NCI-H1436 (cell line): ENCODE data around the gene KIF3A.

Experiments used
- DNase-seq: peaks from one replicate; lab custom pipeline; 2025; lab: John Stamatoyannopoulos, UW

Gene KIF3A

GRCh38 chr5:132753135-132753987 lies 16.0 kb upstream of the KIF3A start:
- no peak for DNase-seq

- no peak for DNase-seq
These were observed 15.3 kb upstream of the KIF3A start for GRCh38 chr5:132752581-132753125.

GRCh38 chr5:132751971-132752580 lies 14.7 kb upstream of the KIF3A start:
- DNase-seq, result no peak

- no peak for DNase-seq
These were observed 14.1 kb upstream of the KIF3A start for GRCh38 chr5:132751444-132751843.

DNA sequence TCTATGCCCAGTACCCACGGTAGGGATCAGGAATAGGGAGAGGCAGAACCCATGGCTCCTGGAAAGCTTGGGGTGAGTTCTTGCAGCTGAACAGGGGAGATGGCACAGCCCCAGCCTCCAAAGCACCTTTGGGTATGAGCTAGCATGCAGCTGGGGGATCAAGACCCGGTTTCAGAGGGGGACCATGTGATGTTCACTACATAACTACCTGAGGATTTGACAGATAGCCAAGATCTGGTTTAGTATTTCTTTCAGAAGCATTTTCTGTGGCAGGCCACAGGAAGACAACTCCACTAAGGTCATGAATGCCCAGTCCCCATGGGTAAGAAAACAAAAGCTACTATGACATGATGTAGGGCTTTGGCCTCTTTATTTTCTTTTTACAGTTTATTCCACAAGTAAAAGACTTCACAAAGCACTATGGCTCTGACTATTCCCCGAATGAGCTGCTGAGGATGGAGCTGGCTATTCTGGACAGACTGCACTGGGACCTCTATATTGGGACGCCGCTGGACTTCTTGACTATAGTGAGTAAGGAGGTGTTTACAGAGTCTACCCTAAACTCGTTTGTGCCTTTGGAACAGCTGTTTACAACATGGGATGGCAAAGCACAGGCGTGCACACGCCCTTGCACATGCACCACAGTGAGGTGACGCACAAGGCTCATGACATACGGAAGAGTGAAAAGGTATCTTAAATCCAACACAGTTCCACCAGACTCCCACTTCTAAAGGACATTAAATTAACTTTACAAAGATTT lies 13.3 kb upstream of the KIF3A start:
- no peak for DNase-seq

DNA sequence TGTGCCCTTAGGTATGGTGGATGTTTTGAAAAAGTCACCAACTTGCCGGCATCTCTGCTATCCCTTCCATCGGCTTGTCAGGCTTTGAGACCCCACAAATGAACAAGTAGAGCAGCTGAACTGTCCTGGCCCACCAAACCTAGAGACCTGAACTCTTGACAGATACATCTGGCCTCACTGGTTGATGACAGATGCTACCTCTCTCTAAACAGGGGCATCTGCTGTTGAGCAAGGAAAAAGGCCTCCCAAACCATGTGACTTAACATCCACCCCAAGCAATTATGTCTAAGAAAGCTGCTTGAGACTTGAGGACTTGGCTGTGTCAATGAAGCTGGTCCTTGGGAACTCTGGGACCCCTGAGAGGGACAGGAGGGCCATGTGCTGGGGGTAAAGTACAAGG lies 12.2 kb upstream of the KIF3A start:
- DNase-seq, result no peak

GRCh38 chr5:132748522-132749000 lies 11.2 kb upstream of the KIF3A start:
- DNase-seq, result no peak

GRCh38 chr5:132747616-132748440 lies 10.5 kb upstream of the KIF3A start:
- DNase-seq, result no peak

- DNase-seq, result no peak
These were observed 9.7 kb upstream of the KIF3A start, which contains the start of gene CCNI2 for GRCh38 chr5:132746954-132747615. CCNI2 (plus strand) TSS chr5:132747426; CDS start chr5:132747496, 70 bp downstream.

DNA sequence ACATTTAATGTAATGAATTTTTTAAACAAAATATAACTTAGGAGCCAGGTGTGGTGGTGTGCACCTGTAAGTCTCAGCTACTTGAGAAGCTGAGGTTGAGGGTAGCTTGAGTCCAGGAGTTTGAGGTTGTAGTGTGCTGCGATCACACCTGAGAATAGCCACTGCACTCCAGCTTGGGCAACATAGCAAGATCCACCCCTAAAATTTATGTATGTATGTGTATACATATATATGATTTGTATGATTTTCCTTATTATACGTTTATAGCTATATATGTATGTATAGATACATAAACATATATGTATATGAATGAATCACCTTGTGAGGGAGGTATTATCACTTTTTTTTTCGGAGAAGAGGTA lies 9.2 kb upstream of the KIF3A start:
- DNase-seq, result no peak

- no peak for DNase-seq
These were observed 7.3 kb upstream of the KIF3A start for GRCh38 chr5:132744659-132745058.

DNA sequence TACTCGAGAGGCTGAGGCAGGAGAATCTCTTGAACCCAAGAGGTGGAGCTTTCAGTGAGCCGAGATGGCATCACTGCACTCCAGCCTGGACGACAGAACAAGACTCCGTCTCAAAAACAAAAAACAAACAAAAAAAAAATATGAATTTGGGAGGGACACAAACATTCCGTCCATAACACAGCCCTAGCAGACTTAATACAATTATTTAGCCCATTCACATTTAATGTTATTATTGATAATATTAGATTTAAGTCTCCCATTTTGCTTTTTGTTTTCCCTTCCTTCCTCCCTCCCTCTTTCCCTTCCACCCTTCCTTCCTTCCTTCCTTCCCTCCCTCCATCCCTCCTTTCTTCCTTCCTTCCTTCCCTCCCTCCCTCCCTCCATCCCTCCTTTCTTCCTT lies 5.3 kb upstream of the KIF3A start:
- DNase-seq, result no peak

DNA sequence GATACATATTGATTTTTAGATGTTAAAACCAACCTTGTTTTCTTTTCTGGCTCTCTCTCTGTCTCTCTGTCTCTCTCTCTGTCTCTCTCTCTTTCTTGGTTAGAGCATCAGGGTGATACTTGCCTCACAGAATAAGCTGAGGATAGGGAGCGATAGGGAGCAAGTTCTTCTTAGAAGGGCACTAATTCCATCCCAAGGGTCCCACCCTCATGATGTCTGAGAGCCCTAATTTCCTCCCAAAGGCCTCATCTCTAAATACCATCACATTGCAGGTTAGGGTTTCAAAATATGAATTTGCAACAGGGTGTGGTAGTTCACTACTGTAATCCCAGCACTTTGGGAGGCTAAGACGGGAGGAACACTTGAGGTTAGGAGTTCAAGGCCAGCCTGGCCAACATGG lies 4.8 kb upstream of the KIF3A start:
- no peak for DNase-seq

DNA sequence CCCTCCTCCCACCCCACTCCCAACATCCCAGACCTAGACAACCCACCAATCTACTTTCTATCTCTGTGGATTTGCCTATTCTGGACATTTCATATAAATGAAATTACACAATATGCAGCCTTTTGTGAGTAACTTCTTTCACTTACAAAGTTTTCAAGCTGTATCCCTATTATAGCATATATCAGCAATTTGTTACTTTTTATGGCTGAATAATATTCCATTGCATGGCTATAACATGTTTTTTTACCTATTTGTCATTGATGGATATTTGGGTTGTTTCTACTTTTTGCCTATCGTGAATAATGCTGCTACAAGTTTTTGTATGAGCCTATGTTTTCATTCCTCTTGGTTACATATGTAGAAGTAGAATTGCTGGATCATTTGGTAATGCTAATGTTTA lies 1.9 kb upstream of the KIF3A start:
- DNase-seq, result no peak

DNA sequence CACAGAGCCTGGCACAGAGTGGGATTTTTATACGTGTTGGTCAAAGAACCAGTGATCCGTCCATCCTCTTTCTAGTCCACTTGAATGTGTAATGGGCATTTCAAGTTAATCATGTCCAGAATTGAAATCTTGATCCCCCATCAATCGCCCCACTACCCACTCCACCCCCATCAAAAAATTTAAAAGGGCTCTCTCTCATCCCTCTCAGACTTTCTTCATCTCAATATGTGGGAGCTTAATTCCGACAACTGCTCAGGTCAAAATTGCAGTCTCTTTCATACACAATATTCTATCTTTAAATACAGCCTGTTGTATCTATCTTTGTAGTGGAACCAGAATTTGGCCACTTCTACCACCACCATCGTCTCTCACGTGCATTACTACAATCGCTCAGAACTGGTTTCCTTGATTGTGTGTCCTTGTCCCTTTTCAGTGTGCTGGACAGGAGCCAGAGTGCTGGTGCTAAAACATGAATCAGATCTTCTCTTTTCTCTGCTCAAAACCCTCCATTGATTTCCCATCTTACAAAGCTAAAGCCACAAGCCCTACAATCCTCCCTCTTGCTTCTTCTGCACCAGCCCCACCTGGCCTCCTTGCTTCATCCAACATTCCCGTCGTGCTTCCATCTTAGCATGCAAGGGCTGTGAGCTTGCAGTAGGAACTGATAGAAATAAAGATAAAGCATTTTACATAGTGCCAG lies 786 bp upstream of the KIF3A start:
- no peak for DNase-seq

- DNase-seq, result no peak
These were observed 2.7 kb downstream of the KIF3A start for GRCh38 chr5:132734687-132735086.

DNA sequence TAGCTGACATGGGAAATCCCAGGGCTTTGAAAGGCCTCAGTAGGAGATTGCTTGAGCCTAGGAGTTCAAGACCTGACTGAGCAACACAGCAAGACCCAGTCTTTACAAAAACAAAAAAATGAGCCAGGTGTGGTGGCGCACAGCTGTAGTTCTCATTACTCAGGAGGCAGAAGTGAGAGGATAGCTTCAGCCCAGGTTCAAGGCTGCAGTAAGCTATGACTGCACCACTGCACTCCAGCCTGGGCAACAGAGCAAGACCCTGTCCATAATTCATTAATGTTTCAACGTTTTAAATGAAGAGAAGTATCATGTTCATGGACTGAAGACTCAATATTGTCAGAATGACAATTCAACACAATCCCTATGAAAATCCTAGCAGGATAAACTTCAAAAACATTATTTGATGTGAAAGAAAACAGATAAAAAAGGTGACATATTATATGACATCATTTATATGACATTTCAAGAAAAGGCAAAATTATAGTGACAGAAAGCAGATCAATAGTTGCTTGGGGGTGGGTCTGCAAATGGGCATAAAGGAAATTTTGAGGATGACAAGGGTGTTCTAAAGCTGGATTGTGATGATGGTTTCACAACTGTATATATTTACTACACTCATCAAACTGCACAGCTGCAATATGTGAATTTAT lies 3.7 kb downstream of the KIF3A start:
- no peak for DNase-seq

- DNase-seq, result no peak
These were observed 7.5 kb downstream of the KIF3A start for GRCh38 chr5:132729896-132730295.

- DNase-seq, result no peak
These were observed 11.6 kb downstream of the KIF3A start for GRCh38 chr5:132725745-132726144.
